Suppressor macrophage (primary cell): ENCODE data around the gene COL15A1.

Source experiments
- DNase-seq, 4 experiments: peaks; one replicate each; pipeline ENCODE4 v3.0.0-alpha.2; 2020 to 2022

COL15A1 gene

GRCh38 chr9:98916660-98917059, 27.0 kb upstream of the COL15A1 start:
- no peak for DNase-seq

- DNase-seq: no peak
Measured at GRCh38 chr9:98917746-98918487, 25.8 kb upstream of the COL15A1 start.

GRCh38 chr9:98921732-98922131, 22.0 kb upstream of the COL15A1 start:
- no peak for DNase-seq

- DNase-seq: peak; percentile 47 to 80 (median 66)
Measured at GRCh38 chr9:98922721-98923435, 20.8 kb upstream of the COL15A1 start.

GRCh38 chr9:98923451-98924123, 20.1 kb upstream of the COL15A1 start:
- no peak for DNase-seq

- peak in 2 of 4 experiments; percentile 8 to 16 for DNase-seq
Measured at GRCh38 chr9:98924946-98925820, 18.5 kb upstream of the COL15A1 start.

- DNase-seq: no peak
Measured at GRCh38 chr9:98925956-98926355, 17.8 kb upstream of the COL15A1 start.

- DNase-seq: no peak
Measured at GRCh38 chr9:98927724-98928123, 16.0 kb upstream of the COL15A1 start.

- DNase-seq: no peak
Measured at GRCh38 chr9:98929071-98929470, 14.6 kb upstream of the COL15A1 start.

- no peak for DNase-seq
Measured at GRCh38 chr9:98929895-98930341, 13.8 kb upstream of the COL15A1 start.

- no peak for DNase-seq
Measured at GRCh38 chr9:98930792-98931191, 12.9 kb upstream of the COL15A1 start.

- no peak for DNase-seq
Measured at GRCh38 chr9:98931600-98932389, 11.9 kb upstream of the COL15A1 start.

GRCh38 chr9:98933185-98933584, 10.5 kb upstream of the COL15A1 start:
- no peak for DNase-seq

GRCh38 chr9:98933890-98934289, 9.8 kb upstream of the COL15A1 start:
- DNase-seq: no peak

- no peak for DNase-seq
Measured at GRCh38 chr9:98935071-98935505, 8.6 kb upstream of the COL15A1 start.

GRCh38 chr9:98940276-98940675, 3.4 kb upstream of the COL15A1 start:
- no peak for DNase-seq

GRCh38 chr9:98941946-98942523, 1.7 kb upstream of the COL15A1 start:
- no peak for DNase-seq

GRCh38 chr9:98942906-98943681, 613 bp upstream of the COL15A1 start:
- no peak for DNase-seq

GRCh38 chr9:98944057-98944733, 488 bp downstream of the COL15A1 start:
- peak in 2 of 4 experiments; percentile 23 to 28 for DNase-seq

- DNase-seq: peak in 2 of 4 experiments; percentile 16 to 35
Measured at GRCh38 chr9:98944734-98945074, 997 bp downstream of the COL15A1 start.
